GM12878 (cell line): Measurements from ENCODE around the gene B3GAT2. TPM values are rescaled to one million over a fixed set of nuclear protein-coding genes. Genes with fewer than 3 reads are reported as not detected.

Experiments
- ATAC-seq: fragments of 200-7000 bp; cut with Tn5 transposase; 3 replicates; pipeline ENCODE4 v1.9.1; 2020; ENCODE audit warnings: mild to moderate bottlenecking, moderate library complexity
- BruUV-seq: library from RNA; stranded (reverse); fragments of 400-500 nt; replicated peaks from 2 replicates; lab custom pipeline; 2021; lab: Mats Ljungman, UMichigan
- CTCF ChIA-PET: fragments of 300-600 bp; sonication (Branson Sonifier 250); formaldehyde crosslinking; extraction: SDS; loops from one replicate; lab custom pipeline; 2021; ENCODE audit warnings: inconsistent platforms; lab: Yijun Ruan, JAX
- POLR2A ChIA-PET: fragments of 350-600 bp; formaldehyde crosslinking; extraction: SDS; loops from one replicate; lab custom pipeline; 2021; ENCODE audit warnings: inconsistent platforms; lab: Charles Lee
- RAD21 ChIA-PET: fragments of 300-600 bp; sonication (Branson Sonifier 250); formaldehyde crosslinking; loops from one replicate; lab custom pipeline; 2023; ENCODE audit warnings: antibody characterized with exemption; ENCODE audit not compliant: unreplicated experiment; lab: Charles Lee
- SMC1A ChIA-PET: fragments of 300-600 bp; sonication (Branson Sonifier 250); formaldehyde crosslinking; loops from one replicate; lab custom pipeline; 2023; ENCODE audit not compliant: unreplicated experiment, uncharacterized antibody; lab: Charles Lee
- DNase-seq: peaks from one replicate; pipeline ENCODE4 v3.0.0-alpha.2; 2011; ENCODE audit warnings: low read depth, low spot score
- FAIRE-seq: peaks from 3 replicates; lab custom pipeline; 2011; peaks lifted over from hg19 to GRCh38; lab: Jason Lieb, UNC
- H2AFZ ChIP-seq: 2 replicates; pipeline ENCODE4 v1.6.0; 2011; ENCODE audit warnings: low read depth, low read length, control low read depth; ENCODE audit not compliant: control insufficient read depth
- H3K27ac ChIP-seq: 2 replicates; pipeline ENCODE4 v1.5.1; 2011; ENCODE audit warnings: control low read depth; ENCODE audit not compliant: control insufficient read depth, insufficient read depth
- H3K27me3 ChIP-seq, 2 experiments: replicated peaks in 1 of 2; 2 replicates each; pipeline versions ENCODE4 v1.6.0 to v1.6.1; 2011; ENCODE audit warnings: low read length in 1 of 2; ENCODE audit not compliant: control insufficient read depth in 2 of 2, insufficient read depth in 2 of 2
- H3K36me3 ChIP-seq, 2 experiments: 2 replicates each; pipeline ENCODE4 v1.5.1; 2011; ENCODE audit warnings: low read length in 1 of 2; ENCODE audit not compliant: control insufficient read depth in 2 of 2, insufficient read depth in 2 of 2
- H3K4me1 ChIP-seq: 2 replicates; pipeline ENCODE4 v1.6.1; 2011; ENCODE audit warnings: mild to moderate bottlenecking, low read length, moderate library complexity, mixed read lengths; ENCODE audit not compliant: control insufficient read depth, insufficient read depth
- H3K4me2 ChIP-seq: 2 replicates; pipeline ENCODE4 v1.6.0; 2011; ENCODE audit warnings: control low read depth; ENCODE audit not compliant: control insufficient read depth, insufficient read depth
- H3K4me3 ChIP-seq: fragments of 200-600 bp; sonication (generic); 2 replicates; pipeline ENCODE4 v1.5.1; 2016
- H3K79me2 ChIP-seq: 2 replicates; pipeline ENCODE4 v1.6.0; 2011; ENCODE audit warnings: low read length; ENCODE audit not compliant: control insufficient read depth, insufficient read depth
- H3K9ac ChIP-seq: 2 replicates; pipeline ENCODE4 v1.8.0; 2011; ENCODE audit warnings: low read length, control low read depth, mixed read lengths; ENCODE audit not compliant: control insufficient read depth, insufficient read depth
- H3K9me3 ChIP-seq: replicated peaks from 3 replicates; pipeline ENCODE4 v1.5.1; 2011; ENCODE audit warnings: mild to moderate bottlenecking, low read length; ENCODE audit not compliant: control insufficient read depth, insufficient read depth
- H4K20me1 ChIP-seq: 2 replicates; pipeline ENCODE4 v1.6.0; 2011; ENCODE audit not compliant: control insufficient read depth, insufficient read depth
- CEBPB ChIP-seq, 2 experiments: fragments of 150-350 bp in 1 of 2; IDR thresholded peaks; 2 replicates each; pipeline ENCODE4 v1.6.1; 2012 to 2014; ENCODE audit warnings: low read depth in 2 of 2, low read length in 2 of 2, borderline replicate concordance in 1 of 2, inconsistent platforms in 1 of 2
- E4F1 ChIP-seq: fragments of 450-650 bp; IDR thresholded peaks from 2 replicates; pipeline ENCODE4 v1.6.1; 2018; ENCODE audit warnings: borderline replicate concordance, mild to moderate bottlenecking; ENCODE audit not compliant: partially characterized antibody
- GABPA ChIP-seq: IDR thresholded peaks from 2 replicates; pipeline ENCODE4 v1.6.1; 2014; ENCODE audit warnings: antibody characterized with exemption, low read depth, mild to moderate bottlenecking, inconsistent platforms
- USF2 ChIP-seq: IDR thresholded peaks from 2 replicates; pipeline ENCODE4 v1.6.1; 2011; ENCODE audit warnings: low read depth, low read length, improper control_type of control experiment, borderline replicate concordance
- WGBS: methylation state at CpG from one replicate; pipeline ENCODE4 v1.1.6; 2016; ENCODE audit warnings: low lambda C conversion rate; ENCODE audit not compliant: insufficient replicate concordance, insufficient coverage; ENCODE audit errors: missing lambda C conversion rate; 5-methylcytosine and 5-hydroxymethylcytosine counted together
- in situ Hi-C: fragments of 300-500 bp; cut with MboI; formaldehyde crosslinking; loops from 9 replicates; pipeline ENCODE4 v1.14.3; 2018; ENCODE audit warnings: mixed read lengths
- intact Hi-C: fragments of 100-400 bp; cut with micrococcal nuclease; formaldehyde crosslinking; loops from one replicate; pipeline ENCODE4 v1.14.2; 2022; ENCODE audit not compliant: unreplicated experiment
- polyA plus RNA-seq, 11 experiments: library from polyadenylated mRNA; depleted of rRNA in 4 of 11; unstranded in 6 of 11; stranded (reverse) in 5 of 11; fragments of >200 nt; fragmentation: Nextera tagmentation in 4 of 11; fragmentation: Illumina TruSeq in 1 of 11; extraction: Ambion mirVana in 4 of 11; extraction: Trizol in 1 of 11; gene quantifications; 1 replicate in 1 of 11; 2 replicates in 10 of 11; pipeline versions ENCODE4 v1.2.1 to v1.2.3, GENCODE V29; 2011 to 2016; ENCODE audit warnings: inconsistent platforms in 2 of 11, missing spikeins in 2 of 11, low read depth in 1 of 11
- total RNA-seq, 4 experiments: library from RNA; depleted of rRNA in 3 of 4; stranded (reverse); fragments of >200 nt in 3 of 4; fragmentation: Illumina TruSeq in 1 of 4; extraction: Trizol in 1 of 4; gene quantifications; 2 replicates each; pipeline versions ENCODE4 v1.2.1 to v1.2.3, GENCODE V29; 2013 to 2021

B3GAT2 gene
- total and polyA plus RNA-seq, 10 of the 15 experiments (the other 5 are each of a cell fraction or from before 2014, with no cell fraction given) = 0.04 to 1.2 (median 0.22) TPM; not detected in 5

DNA sequence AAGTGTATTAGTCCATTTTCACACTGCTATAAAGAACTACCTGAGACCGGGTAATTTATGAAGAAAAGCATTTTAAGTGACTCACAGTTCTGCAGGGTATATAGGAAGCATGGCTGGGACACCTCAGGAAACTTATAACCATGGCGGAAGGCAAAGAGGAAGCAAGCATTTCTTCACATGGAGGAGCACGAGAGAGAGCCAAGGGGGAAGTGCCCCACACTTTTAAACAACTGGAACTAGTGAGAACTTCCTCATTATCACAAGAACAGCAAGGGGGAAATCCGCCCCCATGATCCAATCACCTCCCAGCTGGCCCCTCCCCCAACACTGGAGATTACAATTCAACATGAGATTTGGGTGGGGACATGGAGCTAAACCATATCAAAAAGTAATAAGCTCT lies 28.3 kb upstream of the B3GAT2 start:
- ChIA-PET SMC1A (no interaction called here), RAD21 (no interaction called here)
- Histone ChIP-seq H2AFZ (no peak overlapping the region; the same call in 1 of the 2 replicates), H4K20me1 (no peaks in the 10 kb centered on the region), H3K9me3 (no peaks in the 10 kb centered on the region), H3K27ac (no peak overlapping the region), H3K9ac (no peak overlapping the region), H3K36me3 (no peaks in the 10 kb centered on the region)
- in situ Hi-C loops = no loop called here
- 28% methylated on average over 4 of the region's 4 CpGs for WGBS
- no peak for TF ChIP-seq CEBPB (IDR thresholded peaks at IDR 0.05; ENCODE audit: borderline replicate concordance in 1 of 2, low read depth in 2 of 2, low read length in 2 of 2)
- TF ChIP-seq E4F1 = no peak
- no peak for TF ChIP-seq GABPA
- TF ChIP-seq USF2 = no peak
- TF ChIP-seq, all 136 proteins: peak for 0
- H3K79me2 ChIP-seq = no peaks in the 10 kb centered on the region
- FAIRE-seq = no peak
- BruUV-seq = no TSS peak
- no peak for DNase-seq
- intact Hi-C loops = no loop called here
- ATAC-seq = no peak
- no peak overlapping the region for H3K4me2 ChIP-seq
- H3K27me3 ChIP-seq = no peaks in the 10 kb centered on the region
- no peak overlapping the region for H3K4me3 ChIP-seq
- POLR2A ChIA-PET = no interaction called here
- CTCF ChIA-PET = no interaction called here
- H3K4me1 ChIP-seq = no peaks in the 10 kb centered on the region
